Colonic mucosa (tissue), 4 donors: ENCODE measurements around the gene TEX14. TPM values are rescaled to one million over a fixed set of nuclear protein-coding genes. Genes with fewer than 3 reads are reported as not detected.

ENCODE experiments used
- DNase-seq: peaks from one replicate; pipeline ENCODE4 v3.0.0-alpha.2; 2020
- H3K27ac ChIP-seq: fragments of 200-600 bp; one replicate; pipeline ENCODE4 v1.8.0; 2021
- H3K27me3 ChIP-seq: fragments of 200-600 bp; one replicate; pipeline ENCODE4 v1.8.0; 2021
- H3K36me3 ChIP-seq: fragments of 200-600 bp; one replicate; pipeline ENCODE4 v1.8.0; 2021
- H3K4me1 ChIP-seq: fragments of 200-600 bp; one replicate; pipeline ENCODE4 v1.8.0; 2021; ENCODE audit warnings: mild to moderate bottlenecking
- H3K4me3 ChIP-seq: fragments of 200-600 bp; one replicate; pipeline ENCODE4 v1.8.0; 2021
- H3K9ac ChIP-seq, 2 donors: one replicate each; pipeline ENCODE4 v1.7.0; 2013; ENCODE audit warnings: control low read depth in 2 of 2, low read depth in 2 of 2, low read length in 2 of 2
- H3K9me3 ChIP-seq: fragments of 200-600 bp; one replicate; pipeline ENCODE4 v1.8.0; 2021
- intact Hi-C: fragments of 100-400 bp; cut with DNase I; formaldehyde crosslinking; loops from one replicate; pipeline ENCODE4 v1.14.1; 2022
- total RNA-seq, 2 donors: library from RNA; stranded (reverse); fragmentation: NEBNext Ultra II Directional in 1 of 2; extraction: Animal tissue kit (Norgen Biotek cat#: 25700) in 1 of 2; gene quantifications; one replicate each; pipeline ENCODE4 v1.2.1, GENCODE V29; 2021
- TF ChIP-seq, protein P1 (sequence below): fragments of 200-600 bp; IDR thresholded peaks from one replicate; pipeline ENCODE4 v1.8.0; 2022; ENCODE audit warnings: antibody characterized with exemption, mild to moderate bottlenecking
- donor health status: healthy.
- donor health status: DM: no; HTN: no; CAD: no.
- donor health status: DM: no; HTN: no; CAD: no.

TEX14 gene
- total RNA-seq, 2 donors from 2014 or later, result 0.10 TPM; not detected in 1

- TF ChIP-seq, protein P1, sequence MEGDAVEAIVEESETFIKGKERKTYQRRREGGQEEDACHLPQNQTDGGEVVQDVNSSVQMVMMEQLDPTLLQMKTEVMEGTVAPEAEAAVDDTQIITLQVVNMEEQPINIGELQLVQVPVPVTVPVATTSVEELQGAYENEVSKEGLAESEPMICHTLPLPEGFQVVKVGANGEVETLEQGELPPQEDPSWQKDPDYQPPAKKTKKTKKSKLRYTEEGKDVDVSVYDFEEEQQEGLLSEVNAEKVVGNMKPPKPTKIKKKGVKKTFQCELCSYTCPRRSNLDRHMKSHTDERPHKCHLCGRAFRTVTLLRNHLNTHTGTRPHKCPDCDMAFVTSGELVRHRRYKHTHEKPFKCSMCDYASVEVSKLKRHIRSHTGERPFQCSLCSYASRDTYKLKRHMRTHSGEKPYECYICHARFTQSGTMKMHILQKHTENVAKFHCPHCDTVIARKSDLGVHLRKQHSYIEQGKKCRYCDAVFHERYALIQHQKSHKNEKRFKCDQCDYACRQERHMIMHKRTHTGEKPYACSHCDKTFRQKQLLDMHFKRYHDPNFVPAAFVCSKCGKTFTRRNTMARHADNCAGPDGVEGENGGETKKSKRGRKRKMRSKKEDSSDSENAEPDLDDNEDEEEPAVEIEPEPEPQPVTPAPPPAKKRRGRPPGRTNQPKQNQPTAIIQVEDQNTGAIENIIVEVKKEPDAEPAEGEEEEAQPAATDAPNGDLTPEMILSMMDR, result no peak
- intact Hi-C loops, result no loop called here
Observed at GRCh38 chr17:58539698-58540097, 152.1 kb downstream of the TEX14 start.

GRCh38 chr17:58538811-58539409, 152.9 kb downstream of the TEX14 start:
- TF ChIP-seq, protein P1, result no peak

More at GRCh38 chr17:58539698-58540097, 152.1 kb downstream of the TEX14 start:
- Histone ChIP-seq H3K9ac (no peak overlapping the region), H3K36me3 (no peaks in the 10 kb centered on the region), H3K9me3 (no peaks in the 10 kb centered on the region), H3K4me1 (no peaks in the 10 kb centered on the region), H3K27ac (no peak overlapping the region), H3K4me3 (no peak overlapping the region), H3K27me3 (no peaks in the 10 kb centered on the region)
- DNase-seq, result no peak

DNA sequence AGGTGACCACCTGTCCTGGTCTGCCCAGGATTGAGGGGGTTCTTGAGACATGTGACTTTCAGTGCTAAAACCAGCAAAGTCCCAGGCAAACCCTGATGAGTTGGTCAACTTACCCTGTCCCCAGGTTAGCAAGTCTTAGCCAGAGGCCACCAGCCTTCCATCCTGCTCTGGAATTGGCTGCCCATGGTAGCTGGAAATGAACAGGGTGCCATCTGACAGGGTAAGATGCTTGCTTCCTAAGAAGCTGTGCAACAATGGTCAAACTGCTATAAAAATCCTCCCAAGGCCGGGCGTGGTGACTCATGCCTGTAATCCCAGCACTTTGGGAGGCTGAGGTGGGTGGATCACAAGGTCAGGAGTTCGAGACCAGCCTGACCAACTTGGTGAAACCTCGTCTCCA, 154.6 kb downstream of the TEX14 start:
- TF ChIP-seq, protein P1, result no peak
- Histone ChIP-seq H3K27ac (no peak overlapping the region), H3K4me3 (no peak overlapping the region), H3K9me3 (no peaks in the 10 kb centered on the region), H3K4me1 (no peaks in the 10 kb centered on the region), H3K36me3 (no peaks in the 10 kb centered on the region), H3K9ac (no peak overlapping the region), H3K27me3 (no peaks in the 10 kb centered on the region)
- DNase-seq, result no peak
- intact Hi-C loops, result no loop called here

More at GRCh38 chr17:58538811-58539409, 152.9 kb downstream of the TEX14 start:
- no peak for DNase-seq
- H3K9ac ChIP-seq, result no peak overlapping the region
- no peak overlapping the region for H3K4me3 ChIP-seq
- no peaks in the 10 kb centered on the region for H3K36me3 ChIP-seq
- no peaks in the 10 kb centered on the region for H3K9me3 ChIP-seq
- no peaks in the 10 kb centered on the region for H3K27me3 ChIP-seq
- no peak overlapping the region for H3K27ac ChIP-seq
- no peaks in the 10 kb centered on the region for H3K4me1 ChIP-seq
- intact Hi-C loops, result no loop called here

- no peak overlapping the region for H3K27ac ChIP-seq
- H3K4me1 ChIP-seq, result no peaks in the 10 kb centered on the region
- H3K36me3 ChIP-seq, result no peaks in the 10 kb centered on the region
- H3K9ac ChIP-seq, result no peak overlapping the region
- TF ChIP-seq, protein P1, result no peak
- intact Hi-C loops, result no loop called here
- H3K27me3 ChIP-seq, result no peaks in the 10 kb centered on the region
- no peak for DNase-seq
- H3K4me3 ChIP-seq, result no peak overlapping the region
- no peaks in the 10 kb centered on the region for H3K9me3 ChIP-seq
Observed at GRCh38 chr17:58536542-58536941, 155.3 kb downstream of the TEX14 start.

GRCh38 chr17:58535431-58535830, 156.4 kb downstream of the TEX14 start:
- Histone ChIP-seq H3K36me3 (no peaks in the 10 kb centered on the region), H3K27ac (no peak overlapping the region), H3K27me3 (no peaks in the 10 kb centered on the region), H3K4me1 (no peaks in the 10 kb centered on the region), H3K4me3 (no peak overlapping the region), H3K9ac (no peak overlapping the region), H3K9me3 (no peaks in the 10 kb centered on the region)
- TF ChIP-seq, protein P1, result no peak
- no peak for DNase-seq
- intact Hi-C loops, result no loop called here
